H9 (cell line): ENCODE measurements around the gene NCOA1. TPM values are rescaled to one million over a fixed set of nuclear protein-coding genes. Genes with fewer than 3 reads are reported as not detected.

ENCODE experiments used
- DNase-seq: peaks from one replicate; pipeline ENCODE4 v3.0.0-alpha.2; 2017
- H2AFZ ChIP-seq: one replicate; pipeline ENCODE4 v1.6.1; 2013; ENCODE audit warnings: mild to moderate bottlenecking, low read length, control low read depth, moderate library complexity
- H2AK5ac ChIP-seq: 2 replicates; pipeline ENCODE4 v1.6.1; 2013; ENCODE audit warnings: low read length, control low read depth, mixed read lengths; ENCODE audit not compliant: insufficient read length
- H2BK120ac ChIP-seq: one replicate; pipeline ENCODE4 v1.6.1; 2013; ENCODE audit warnings: low read depth, mild to moderate bottlenecking, low read length, control low read depth, inconsistent platforms; ENCODE audit not compliant: poor library complexity, severe bottlenecking
- H2BK12ac ChIP-seq: 2 replicates; pipeline ENCODE4 v1.6.1; 2013; ENCODE audit warnings: low read length, control low read depth, mixed read lengths, low read depth; ENCODE audit not compliant: insufficient read length
- H2BK15ac ChIP-seq: 2 replicates; pipeline ENCODE4 v1.6.1; 2013; ENCODE audit warnings: low read depth, low read length, control low read depth
- H2BK20ac ChIP-seq: one replicate; pipeline ENCODE4 v1.6.1; 2013; ENCODE audit warnings: low read depth, mild to moderate bottlenecking, low read length, control low read depth, inconsistent platforms; ENCODE audit not compliant: poor library complexity, severe bottlenecking
- H2BK5ac ChIP-seq: 2 replicates; pipeline ENCODE4 v1.6.1; 2013; ENCODE audit warnings: low read length, control low read depth, mixed read lengths; ENCODE audit not compliant: insufficient read length
- H3K14ac ChIP-seq: 2 replicates; pipeline ENCODE4 v1.6.1; 2013; ENCODE audit warnings: low read length, control low read depth; ENCODE audit not compliant: insufficient read depth
- H3K18ac ChIP-seq: 2 replicates; pipeline ENCODE4 v1.6.1; 2013; ENCODE audit warnings: low read depth, mild to moderate bottlenecking, mixed read lengths, low read length, control low read depth; ENCODE audit not compliant: insufficient read length
- H3K23ac ChIP-seq: 2 replicates; pipeline ENCODE4 v1.6.1; 2013; ENCODE audit warnings: low read length, control low read depth, mixed read lengths, low read depth; ENCODE audit not compliant: insufficient read length
- H3K23me2 ChIP-seq: 2 replicates; pipeline ENCODE4 v1.6.1; 2013; ENCODE audit warnings: low read depth, mild to moderate bottlenecking, mixed read lengths, low read length, control low read depth; ENCODE audit not compliant: insufficient read length, poor library complexity, severe bottlenecking
- H3K27ac ChIP-seq: 2 replicates; pipeline ENCODE4 v1.5.1; 2013; ENCODE audit warnings: low read length, control low read depth, mixed read lengths, low read depth; ENCODE audit not compliant: insufficient read length
- H3K27me3 ChIP-seq: 2 replicates; pipeline ENCODE4 v1.6.1; 2013; ENCODE audit warnings: low read length, control low read depth, inconsistent platforms; ENCODE audit not compliant: insufficient read depth
- H3K4ac ChIP-seq: 2 replicates; pipeline ENCODE4 v1.6.1; 2013; ENCODE audit warnings: low read depth, mild to moderate bottlenecking, control low read depth, inconsistent platforms, low read length, moderate library complexity
- H3K4me1 ChIP-seq: 2 replicates; pipeline ENCODE4 v1.6.1; 2013; ENCODE audit warnings: low read length, control low read depth, inconsistent platforms; ENCODE audit not compliant: insufficient read depth
- H3K4me2 ChIP-seq: 2 replicates; pipeline ENCODE4 v1.6.1; 2013; ENCODE audit warnings: low read length, control low read depth, mixed read lengths; ENCODE audit not compliant: insufficient read length, insufficient read depth
- H3K56ac ChIP-seq: 2 replicates; pipeline ENCODE4 v1.6.1; 2013; ENCODE audit warnings: low read depth, mild to moderate bottlenecking, mixed read lengths, low read length, control low read depth; ENCODE audit not compliant: insufficient read length
- H3K79me1 ChIP-seq: 2 replicates; pipeline ENCODE4 v1.6.1; 2013; ENCODE audit warnings: low read depth, mild to moderate bottlenecking, moderate library complexity, low read length, control low read depth, inconsistent platforms; ENCODE audit not compliant: insufficient read depth, poor library complexity, severe bottlenecking
- H3K79me2 ChIP-seq: 2 replicates; pipeline ENCODE4 v1.6.1; 2013; ENCODE audit warnings: low read length, control low read depth, inconsistent platforms; ENCODE audit not compliant: insufficient read depth
- H3K9ac ChIP-seq: 2 replicates; pipeline ENCODE4 v1.6.1; 2013; ENCODE audit warnings: low read length, control low read depth, mixed read lengths; ENCODE audit not compliant: insufficient read length; ENCODE audit errors: extremely low read depth
- H3K9me3 ChIP-seq: one replicate; pipeline ENCODE4 v1.6.1; 2013; ENCODE audit warnings: low read depth, low read length, inconsistent platforms; ENCODE audit not compliant: control insufficient read depth
- H3T11ph ChIP-seq: one replicate; pipeline ENCODE4 v1.6.1; 2013; ENCODE audit warnings: mild to moderate bottlenecking, low read length, control low read depth, inconsistent platforms
- H4K20me1 ChIP-seq: one replicate; pipeline ENCODE4 v1.6.1; 2013; ENCODE audit not compliant: control insufficient read depth, insufficient read length, insufficient read depth
- H4K5ac ChIP-seq: 2 replicates; pipeline ENCODE4 v1.6.1; 2013; ENCODE audit warnings: low read depth, mild to moderate bottlenecking, mixed read lengths, low read length, control low read depth; ENCODE audit not compliant: insufficient read length
- H4K8ac ChIP-seq: replicated peaks from 2 replicates; pipeline ENCODE4 v1.6.1; 2013; ENCODE audit warnings: low read length, control low read depth, mixed read lengths, low read depth; ENCODE audit not compliant: insufficient read length
- H4K91ac ChIP-seq: 2 replicates; pipeline ENCODE4 v1.6.1; 2013; ENCODE audit warnings: low read depth, mild to moderate bottlenecking, moderate library complexity, mixed read lengths, low read length, control low read depth; ENCODE audit not compliant: insufficient read length
- H3K27ac Mint-ChIP-seq, 3 experiments: 2 replicates in 2 of 3; 3 replicates in 1 of 3; pipeline ENCODE4 v1.8.0; 2020 to 2021; ENCODE audit warnings: mixed read lengths in 3 of 3, mild to moderate bottlenecking in 1 of 3, moderate library complexity in 1 of 3
- H3K27me3 Mint-ChIP-seq: 2 replicates; pipeline ENCODE4 v1.8.0; 2021; ENCODE audit warnings: low read depth, mild to moderate bottlenecking, moderate library complexity, mixed read lengths
- H3K36me3 Mint-ChIP-seq, 3 experiments: 2 replicates in 2 of 3; 3 replicates in 1 of 3; pipeline ENCODE4 v1.8.0; 2020 to 2021; ENCODE audit warnings: low read depth in 3 of 3, mixed read lengths in 3 of 3; ENCODE audit not compliant: insufficient read depth in 1 of 3
- H3K4me1 Mint-ChIP-seq, 2 experiments: 2 replicates each; pipeline ENCODE4 v1.8.0; 2020; ENCODE audit warnings: mixed read lengths in 2 of 2
- H3K4me3 Mint-ChIP-seq, 2 experiments: 2 replicates in 1 of 2; 3 replicates in 1 of 2; pipeline ENCODE4 v1.8.0; 2020 to 2021; ENCODE audit warnings: mild to moderate bottlenecking in 2 of 2, mixed read lengths in 2 of 2, moderate library complexity in 1 of 2
- H3K9me3 Mint-ChIP-seq, 2 experiments: 2 replicates in 1 of 2; 3 replicates in 1 of 2; pipeline ENCODE4 v1.8.0; 2020; ENCODE audit warnings: mild to moderate bottlenecking in 2 of 2, mixed read lengths in 2 of 2, moderate library complexity in 1 of 2
- WGBS: extraction: QIAGEN DNeasy Blood & Tissue Kit; methylation state at CpG from one replicate; pipeline ENCODE4 v1.1.7; 2013; ENCODE audit warnings: missing lambda C conversion rate, low lambda C conversion rate, mixed read lengths; ENCODE audit not compliant: insufficient read length; ENCODE audit errors: extremely low coverage; 5-methylcytosine and 5-hydroxymethylcytosine counted together
- total RNA-seq: library from RNA; stranded (reverse); gene quantifications from 2 replicates; pipeline ENCODE4 v1.2.1, GENCODE V29; 2021
- TF ChIP-seq, protein P1 (sequence below): fragments of 200-600 bp; sonication (generic); conservative IDR thresholded peaks from 3 replicates; pipeline ENCODE4 v1.8.0; 2021; ENCODE audit warnings: antibody characterized with exemption, mild to moderate bottlenecking

The NCOA1 gene
- total RNA-seq, 1 experiment from 2014 or later: 14.8 TPM

DNA sequence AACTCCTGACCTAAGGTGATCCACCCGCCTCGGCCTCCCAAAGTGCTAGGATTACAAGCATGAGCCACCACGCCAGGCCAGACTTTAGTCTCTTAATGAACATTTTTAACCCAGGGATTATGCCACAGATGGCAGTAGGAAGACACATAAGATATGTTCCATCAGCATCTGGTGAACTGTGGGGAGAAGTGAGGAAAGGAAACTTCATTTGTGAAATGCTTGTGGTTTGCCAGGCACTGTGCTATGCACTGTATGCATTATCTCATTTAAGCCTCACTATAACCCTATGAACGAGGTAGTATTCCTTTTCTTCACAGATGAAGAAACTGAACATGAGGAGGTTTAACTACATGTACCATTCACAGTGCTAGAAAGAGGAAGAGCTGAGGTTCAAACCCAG is 272.8 kb downstream of the NCOA1 start:
- DNase-seq: no peak

More for the DNA sequence above, 272.8 kb downstream of the NCOA1 start:
- no peak overlapping the region for H3K4me2 ChIP-seq
- H4K8ac ChIP-seq: no peak overlapping the region
- no peak overlapping the region for H2BK5ac ChIP-seq
- H3K56ac ChIP-seq: no peak overlapping the region
- H3T11ph ChIP-seq: no peak overlapping the region
- no peak overlapping the region for H2AFZ ChIP-seq
- H3K27me3 ChIP-seq: no peaks in the 10 kb centered on the region
- no peaks in the 10 kb centered on the region for H3K79me2 ChIP-seq
- no peaks in the 10 kb centered on the region for H4K20me1 ChIP-seq
- no peak overlapping the region for H2BK120ac ChIP-seq
- H2AK5ac ChIP-seq: no peak overlapping the region
- Mint-ChIP-seq H3K4me3 (no peak overlapping the region), H3K4me1 (peaks cover 0 to 2% of the 10 kb centered on the region in 2 experiments; a peak in 2 of 4 replicates), H3K27ac (no peak overlapping the region), H3K36me3 (peaks cover 4 to 16% (median 6%) of the 10 kb centered on the region in 3 experiments; a peak in 5 of 7 replicates), H3K27me3 (no peaks in the 10 kb centered on the region), H3K9me3 (no peaks in the 10 kb centered on the region)
- no CpG with 5 or more reads among the region's 4 CpGs for WGBS
- H3K9ac ChIP-seq: no peak overlapping the region
- H2BK15ac ChIP-seq: no peak overlapping the region
- no peaks in the 10 kb centered on the region for H3K4me1 ChIP-seq
- H3K23ac ChIP-seq: no peak overlapping the region
- no peaks in the 10 kb centered on the region for H3K79me1 ChIP-seq
- no peak overlapping the region for H2BK20ac ChIP-seq
- H3K27ac ChIP-seq: no peak overlapping the region
- H4K91ac ChIP-seq: no peak overlapping the region
- TF ChIP-seq, protein P1, sequence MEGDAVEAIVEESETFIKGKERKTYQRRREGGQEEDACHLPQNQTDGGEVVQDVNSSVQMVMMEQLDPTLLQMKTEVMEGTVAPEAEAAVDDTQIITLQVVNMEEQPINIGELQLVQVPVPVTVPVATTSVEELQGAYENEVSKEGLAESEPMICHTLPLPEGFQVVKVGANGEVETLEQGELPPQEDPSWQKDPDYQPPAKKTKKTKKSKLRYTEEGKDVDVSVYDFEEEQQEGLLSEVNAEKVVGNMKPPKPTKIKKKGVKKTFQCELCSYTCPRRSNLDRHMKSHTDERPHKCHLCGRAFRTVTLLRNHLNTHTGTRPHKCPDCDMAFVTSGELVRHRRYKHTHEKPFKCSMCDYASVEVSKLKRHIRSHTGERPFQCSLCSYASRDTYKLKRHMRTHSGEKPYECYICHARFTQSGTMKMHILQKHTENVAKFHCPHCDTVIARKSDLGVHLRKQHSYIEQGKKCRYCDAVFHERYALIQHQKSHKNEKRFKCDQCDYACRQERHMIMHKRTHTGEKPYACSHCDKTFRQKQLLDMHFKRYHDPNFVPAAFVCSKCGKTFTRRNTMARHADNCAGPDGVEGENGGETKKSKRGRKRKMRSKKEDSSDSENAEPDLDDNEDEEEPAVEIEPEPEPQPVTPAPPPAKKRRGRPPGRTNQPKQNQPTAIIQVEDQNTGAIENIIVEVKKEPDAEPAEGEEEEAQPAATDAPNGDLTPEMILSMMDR: no peak
- no peaks in the 10 kb centered on the region for H3K9me3 ChIP-seq
- no peak overlapping the region for H3K14ac ChIP-seq
- H3K18ac ChIP-seq: no peak overlapping the region
- no peak overlapping the region for H4K5ac ChIP-seq
- H3K23me2 ChIP-seq: no peaks in the 10 kb centered on the region
- H2BK12ac ChIP-seq: no peak overlapping the region
- H3K4ac ChIP-seq: no peak overlapping the region
